Measurements from ENCODE around the gene PKNOX1.
"Not testable (repeated sequence)": the region's sequence is repeated elsewhere in the genome, so short reads cannot be mapped to it uniquely, and the experiment has no call there.

DNA sequence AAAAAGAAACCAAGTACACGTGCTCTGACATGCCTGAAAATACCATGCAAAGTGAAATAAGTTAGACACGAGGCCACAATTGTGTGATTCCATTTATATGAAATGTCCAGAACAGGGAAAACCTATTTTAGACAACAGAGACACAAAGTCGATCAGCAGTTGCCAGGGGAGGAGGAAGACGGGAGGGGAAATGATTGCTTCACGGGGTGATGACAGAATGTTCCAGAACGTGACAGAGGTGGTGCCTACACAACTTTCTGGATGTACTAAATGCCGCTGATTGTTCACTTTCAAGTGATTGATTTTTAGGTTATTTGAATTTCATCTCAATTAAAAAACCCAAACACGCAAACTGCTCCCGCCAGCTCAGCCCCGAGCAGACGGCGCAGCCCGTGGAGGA is 78.8 kb downstream of the PKNOX1 start:
- TF ChIP-seq POLR2A (IDR thresholded peaks at IDR 0.05) = not testable (repeated sequence)
- TF ChIP-seq, protein P1, sequence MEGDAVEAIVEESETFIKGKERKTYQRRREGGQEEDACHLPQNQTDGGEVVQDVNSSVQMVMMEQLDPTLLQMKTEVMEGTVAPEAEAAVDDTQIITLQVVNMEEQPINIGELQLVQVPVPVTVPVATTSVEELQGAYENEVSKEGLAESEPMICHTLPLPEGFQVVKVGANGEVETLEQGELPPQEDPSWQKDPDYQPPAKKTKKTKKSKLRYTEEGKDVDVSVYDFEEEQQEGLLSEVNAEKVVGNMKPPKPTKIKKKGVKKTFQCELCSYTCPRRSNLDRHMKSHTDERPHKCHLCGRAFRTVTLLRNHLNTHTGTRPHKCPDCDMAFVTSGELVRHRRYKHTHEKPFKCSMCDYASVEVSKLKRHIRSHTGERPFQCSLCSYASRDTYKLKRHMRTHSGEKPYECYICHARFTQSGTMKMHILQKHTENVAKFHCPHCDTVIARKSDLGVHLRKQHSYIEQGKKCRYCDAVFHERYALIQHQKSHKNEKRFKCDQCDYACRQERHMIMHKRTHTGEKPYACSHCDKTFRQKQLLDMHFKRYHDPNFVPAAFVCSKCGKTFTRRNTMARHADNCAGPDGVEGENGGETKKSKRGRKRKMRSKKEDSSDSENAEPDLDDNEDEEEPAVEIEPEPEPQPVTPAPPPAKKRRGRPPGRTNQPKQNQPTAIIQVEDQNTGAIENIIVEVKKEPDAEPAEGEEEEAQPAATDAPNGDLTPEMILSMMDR (IDR thresholded peaks at IDR 0.05) = not testable (repeated sequence)
